Measurements from ENCODE around the gene EFNB1.

The EFNB1 gene

DNA sequence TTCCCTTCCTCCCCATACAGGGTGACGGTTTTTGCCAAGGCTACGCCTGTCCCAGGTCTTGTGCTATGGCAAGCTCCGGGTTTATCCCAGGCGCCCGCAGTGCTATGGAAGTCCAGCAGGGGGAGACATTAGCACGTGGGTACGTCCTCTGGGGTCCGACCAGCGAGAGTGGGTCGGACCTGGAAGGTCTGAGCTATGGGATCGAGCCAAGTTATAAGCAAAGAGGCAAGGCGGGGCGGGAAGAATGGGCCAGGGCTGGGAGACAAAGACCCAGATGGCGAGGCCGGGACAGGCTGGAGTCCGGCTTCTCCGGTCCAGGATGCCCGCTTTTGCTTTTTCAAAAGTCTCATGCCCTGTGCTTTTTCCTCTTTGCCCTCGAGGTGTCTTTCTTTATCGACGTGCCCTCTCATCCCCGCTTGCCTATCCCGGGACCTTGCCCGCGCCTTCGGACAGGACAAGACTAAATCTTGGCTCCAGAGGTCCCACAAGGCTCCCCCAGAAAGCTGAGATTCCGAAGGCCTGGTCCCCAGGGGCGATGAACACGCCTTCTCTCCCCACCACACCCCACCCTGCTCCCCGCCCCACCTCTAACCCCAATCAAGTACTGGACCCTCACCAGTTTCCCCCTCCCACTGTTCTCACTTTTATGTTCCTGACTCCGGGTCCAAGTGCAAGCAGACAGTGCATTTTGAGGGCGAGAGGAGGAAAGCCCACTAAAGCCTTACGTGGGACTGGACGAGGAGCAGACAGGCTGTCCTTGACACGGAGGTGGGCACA is 785 bp upstream of the EFNB1 start:
- peak; percentile 61 for DNase-seq

DNA sequence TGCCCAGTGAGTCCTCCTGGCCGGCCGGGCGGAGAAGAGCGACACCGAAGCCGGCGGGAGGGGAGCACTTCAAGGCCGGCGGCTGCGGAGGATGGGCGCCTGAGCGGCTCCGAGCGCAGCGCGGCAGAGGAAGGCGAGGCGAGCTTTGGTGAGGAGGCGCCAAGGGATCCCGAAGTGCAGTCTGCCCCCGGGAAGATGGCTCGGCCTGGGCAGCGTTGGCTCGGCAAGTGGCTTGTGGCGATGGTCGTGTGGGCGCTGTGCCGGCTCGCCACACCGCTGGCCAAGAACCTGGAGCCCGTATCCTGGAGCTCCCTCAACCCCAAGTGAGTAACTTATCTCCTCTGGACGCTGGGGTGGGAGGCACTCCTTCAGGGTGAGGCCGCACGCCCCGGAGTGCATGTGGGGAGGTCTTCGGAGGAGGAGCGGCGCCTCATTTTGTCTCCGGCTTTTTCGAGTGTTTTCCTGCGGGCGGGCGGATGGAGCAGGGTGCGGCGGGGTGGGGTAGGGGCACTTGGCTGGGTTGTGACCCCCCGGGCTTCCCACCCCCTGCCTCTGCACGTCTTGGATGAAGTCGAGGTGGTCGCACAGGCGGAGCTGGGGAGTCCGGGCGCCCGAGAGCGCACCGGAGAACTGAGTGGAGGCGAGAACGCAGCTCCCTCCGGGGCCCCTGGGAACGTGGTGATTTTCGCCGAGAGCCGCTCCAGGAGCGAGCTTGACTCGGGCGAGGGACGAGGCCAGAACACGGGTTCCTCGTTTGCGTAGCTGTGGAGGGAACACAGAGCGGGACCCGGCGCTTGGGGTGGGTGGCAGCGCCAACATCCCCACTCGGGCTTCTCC is 979 bp downstream of the EFNB1 start:
- DNase-seq, result no peak

DNA sequence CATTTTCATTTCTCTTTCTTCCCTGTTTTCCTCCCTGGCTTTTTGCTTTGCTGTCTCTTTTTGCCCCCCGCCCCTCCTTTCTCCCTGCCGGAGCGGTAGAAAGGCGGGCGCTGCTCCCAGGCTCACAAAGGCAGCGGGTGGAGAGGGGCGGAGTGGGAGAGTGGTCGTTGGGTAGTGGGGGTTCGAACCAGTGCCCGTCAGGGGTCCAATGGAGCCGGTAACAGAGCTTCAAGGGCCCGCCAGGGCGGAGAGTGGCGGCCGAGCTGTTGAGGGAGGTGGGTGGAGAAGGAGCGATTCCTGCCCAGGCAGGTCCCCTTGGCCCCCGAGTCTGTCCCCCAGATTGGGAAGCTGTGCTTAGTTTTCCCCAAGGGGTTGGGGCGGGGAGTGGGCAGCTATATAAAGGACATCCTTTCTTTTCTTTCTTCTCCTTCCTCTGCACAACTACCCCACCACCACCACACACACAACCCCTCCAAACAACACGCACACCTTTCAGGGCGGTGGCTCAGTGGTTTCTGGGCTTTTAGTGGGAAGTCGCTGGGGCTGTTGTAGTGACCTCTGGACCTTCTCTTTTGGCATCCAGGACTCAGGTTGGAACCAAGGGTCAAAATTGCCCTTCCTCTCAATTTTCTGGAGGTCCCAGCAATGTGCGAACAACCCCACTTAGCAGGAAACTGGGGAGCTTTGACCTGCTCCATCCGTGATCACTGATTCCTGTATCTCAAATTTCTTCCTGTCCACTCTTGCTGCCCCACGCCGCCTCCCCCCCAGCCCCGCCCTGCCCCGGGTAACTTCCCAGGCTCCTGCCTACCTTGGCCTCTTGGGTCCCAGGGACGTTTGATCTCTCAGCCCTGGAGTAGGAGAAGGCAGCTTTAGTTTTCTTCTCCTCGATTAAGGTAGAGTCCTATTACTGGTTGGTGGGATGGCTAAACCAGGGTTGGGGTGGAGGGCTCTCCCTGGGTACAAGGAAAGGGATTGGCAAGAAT is 1.9 kb downstream of the EFNB1 start:
- no peak for DNase-seq

DNA sequence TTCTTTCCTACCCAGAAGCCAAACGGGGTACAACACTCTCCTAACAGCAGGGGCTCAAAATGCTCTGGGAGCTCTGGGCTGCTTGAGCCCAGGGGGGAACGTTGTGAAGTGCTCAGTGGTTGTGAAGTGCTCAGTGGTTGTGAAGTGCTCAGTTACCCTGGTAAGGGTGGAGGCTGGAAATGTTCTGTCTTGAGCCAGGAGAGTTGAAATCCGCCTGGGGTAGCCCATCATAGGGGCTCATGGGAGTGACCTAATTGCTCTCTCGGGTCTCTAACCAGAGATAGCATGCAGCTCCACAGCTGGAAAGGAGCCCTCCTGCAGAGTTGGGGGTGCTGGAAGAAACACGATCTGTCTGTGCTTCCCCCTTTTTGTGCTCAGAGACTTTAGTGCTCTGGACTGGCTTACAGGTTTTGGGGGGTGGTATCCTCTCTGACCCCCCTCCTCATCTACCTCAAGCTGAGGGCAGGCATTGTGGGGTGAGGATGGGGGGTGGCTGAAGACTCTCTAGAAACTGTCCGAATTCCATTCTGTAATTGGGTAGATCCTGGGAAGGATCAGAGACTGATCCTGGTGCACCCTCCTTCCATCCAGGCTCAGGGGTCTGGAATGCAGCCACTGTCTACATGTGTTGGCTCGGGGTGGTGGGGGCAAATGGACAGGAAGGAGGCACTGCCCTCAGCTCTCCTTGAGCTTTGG is 2.7 kb downstream of the EFNB1 start:
- DNase-seq, result no peak

DNA sequence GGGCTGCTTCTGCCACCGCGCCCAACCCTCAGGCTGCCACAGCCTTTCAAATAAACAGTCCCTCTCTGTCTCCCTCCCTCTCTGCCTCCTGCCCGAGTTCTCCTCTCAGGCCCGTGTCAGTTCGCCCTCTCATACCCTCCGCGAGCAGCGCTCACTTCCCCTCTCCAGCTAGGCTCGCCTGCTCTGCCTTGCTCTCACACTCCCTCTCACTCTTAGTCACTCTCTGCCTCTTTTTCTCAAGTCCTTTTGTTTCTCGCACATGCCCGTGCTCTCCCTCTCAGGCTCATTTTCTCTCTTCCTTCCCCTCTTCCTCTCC is 3.2 kb downstream of the EFNB1 start:
- DNase-seq, result no peak

DNA sequence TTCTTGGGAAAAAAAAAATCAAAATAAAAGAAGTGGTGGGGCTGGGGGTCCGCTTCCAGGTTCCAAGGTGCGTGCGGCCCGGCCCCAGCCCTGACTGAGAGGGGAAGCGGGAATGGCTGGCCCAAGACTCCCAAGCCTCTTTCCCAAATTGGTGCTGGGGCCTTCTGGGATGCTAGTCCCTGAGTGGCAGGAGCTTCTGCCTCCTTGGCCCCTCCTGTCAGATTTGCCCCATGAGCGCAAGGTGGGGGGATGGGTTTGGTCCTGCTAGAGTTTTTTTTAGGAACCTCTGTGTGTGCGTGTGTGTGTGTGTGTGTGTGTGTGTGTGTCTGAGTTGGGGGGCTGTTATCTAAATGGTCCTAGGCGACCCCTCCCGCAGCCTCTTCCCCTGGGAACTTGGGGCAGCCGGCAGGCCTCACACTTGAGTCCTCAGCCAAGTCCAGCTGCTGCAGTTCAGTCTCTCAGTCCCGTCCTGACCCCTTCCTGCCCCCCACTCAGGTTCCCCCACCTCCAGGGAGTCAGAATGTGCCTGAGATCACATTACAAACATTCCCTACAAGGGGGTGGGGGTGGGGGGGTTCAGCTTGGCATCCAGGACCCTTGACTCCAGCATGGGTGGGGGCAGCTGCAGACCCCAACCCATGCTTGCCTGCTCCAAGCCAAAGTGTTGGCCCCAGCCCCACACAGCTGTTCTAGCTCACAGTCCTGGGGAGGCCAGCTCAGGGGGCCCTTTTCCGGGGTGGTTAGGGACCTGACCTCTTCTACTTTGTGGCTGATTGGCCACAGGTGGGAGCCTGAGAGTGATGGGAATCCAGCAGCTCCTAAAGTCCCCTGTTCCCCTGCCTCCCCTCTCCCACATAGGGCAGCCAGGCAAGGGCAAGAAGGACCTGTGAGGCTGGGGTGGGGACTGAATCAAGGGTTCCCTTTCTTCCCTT is 4.0 kb downstream of the EFNB1 start:
- DNase-seq, result no peak

DNA sequence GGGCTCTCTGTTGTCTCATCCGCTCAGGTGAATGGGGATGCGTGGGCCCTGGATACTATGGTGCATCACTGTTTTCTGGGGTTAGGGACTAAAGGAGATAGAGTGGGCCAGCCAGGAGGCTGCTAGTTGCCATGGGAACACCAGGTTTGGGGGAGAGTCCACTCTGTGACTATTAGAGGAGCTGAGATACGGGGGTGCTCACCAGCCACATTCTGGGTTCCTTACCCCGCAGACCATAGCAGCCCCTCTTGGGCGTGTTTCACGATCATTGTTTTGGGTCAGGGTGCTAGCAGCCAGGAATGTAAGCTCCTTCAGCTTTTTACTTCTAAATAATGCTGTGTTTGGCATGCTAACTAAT is 4.6 kb downstream of the EFNB1 start:
- DNase-seq, result no peak

DNA sequence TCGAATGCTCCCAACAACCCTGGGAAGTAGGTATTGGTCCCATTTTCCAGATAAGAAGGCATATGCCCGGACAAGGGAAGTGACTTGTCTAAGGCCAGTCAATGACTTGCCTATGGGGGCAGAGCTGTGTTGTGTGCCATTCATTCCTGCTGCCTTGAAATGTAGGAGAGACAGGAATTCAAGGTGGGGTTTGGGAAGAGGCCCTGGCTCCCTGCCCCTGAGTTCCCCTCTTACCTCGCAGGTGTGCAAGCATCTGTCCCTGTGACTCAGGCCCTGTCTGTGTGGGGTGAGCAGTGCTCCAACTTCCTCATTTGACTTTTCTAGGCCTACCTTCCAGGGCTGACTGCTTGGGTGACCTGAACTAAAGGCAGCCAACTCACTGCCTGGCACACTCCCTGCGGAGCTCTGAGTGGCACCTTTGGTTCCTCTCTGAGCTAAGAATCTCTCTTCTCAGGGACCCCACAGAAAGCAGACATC is 5.1 kb downstream of the EFNB1 start:
- DNase-seq, result no peak

DNA sequence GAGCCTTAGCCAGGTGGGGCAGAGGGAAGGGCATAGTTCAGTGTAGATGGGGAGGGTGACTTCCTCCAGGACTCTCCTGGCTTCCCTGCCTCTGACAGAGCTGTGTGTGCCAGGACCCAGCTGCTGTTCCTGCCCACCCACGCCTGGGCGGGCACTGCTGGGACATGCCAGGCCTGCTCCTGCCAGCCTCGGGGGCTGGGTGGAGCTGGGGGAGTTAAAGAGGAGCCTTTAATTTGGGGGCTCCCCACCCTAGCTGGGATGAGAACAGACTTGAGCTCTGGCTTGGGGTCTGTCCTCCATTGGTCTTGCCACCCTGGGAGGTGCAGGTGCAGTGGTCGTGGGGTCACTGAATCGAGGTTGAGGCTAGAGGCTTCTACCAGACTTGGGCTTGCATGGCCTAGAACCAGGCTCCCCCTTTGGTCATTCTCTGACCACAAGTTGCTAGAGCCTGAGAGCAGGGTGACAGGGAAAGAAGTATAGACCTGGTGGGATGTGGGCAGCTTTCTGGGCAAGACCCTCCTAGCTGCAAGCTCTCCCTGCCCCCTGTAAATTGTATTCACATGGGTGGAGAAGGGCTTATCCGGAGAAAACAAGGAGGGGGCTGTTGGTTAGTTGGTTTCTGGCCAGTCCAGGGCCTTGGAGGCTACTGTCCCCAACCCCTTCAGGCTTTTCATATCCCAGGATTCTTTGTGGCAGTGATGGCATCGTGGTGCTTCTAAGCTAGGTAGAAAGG is 5.7 kb downstream of the EFNB1 start:
- DNase-seq, result no peak

DNA sequence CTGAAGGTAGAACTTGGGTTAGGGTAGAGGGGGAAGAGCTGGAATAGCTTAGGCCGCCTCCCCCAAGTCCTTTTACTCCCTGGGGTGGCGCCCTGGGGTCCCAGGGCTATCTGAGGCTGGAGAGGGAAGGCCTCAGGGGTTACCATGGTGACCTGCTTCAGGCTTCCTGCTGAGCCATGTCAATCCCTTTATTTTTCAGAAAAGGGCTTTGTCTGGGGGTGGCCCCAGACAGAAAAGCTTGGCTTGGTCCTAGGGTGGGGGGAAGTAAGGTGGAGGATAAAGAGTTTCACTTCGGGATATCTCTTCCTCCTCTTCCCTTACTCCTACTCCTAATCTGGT is 6.3 kb downstream of the EFNB1 start:
- no peak for DNase-seq

DNA sequence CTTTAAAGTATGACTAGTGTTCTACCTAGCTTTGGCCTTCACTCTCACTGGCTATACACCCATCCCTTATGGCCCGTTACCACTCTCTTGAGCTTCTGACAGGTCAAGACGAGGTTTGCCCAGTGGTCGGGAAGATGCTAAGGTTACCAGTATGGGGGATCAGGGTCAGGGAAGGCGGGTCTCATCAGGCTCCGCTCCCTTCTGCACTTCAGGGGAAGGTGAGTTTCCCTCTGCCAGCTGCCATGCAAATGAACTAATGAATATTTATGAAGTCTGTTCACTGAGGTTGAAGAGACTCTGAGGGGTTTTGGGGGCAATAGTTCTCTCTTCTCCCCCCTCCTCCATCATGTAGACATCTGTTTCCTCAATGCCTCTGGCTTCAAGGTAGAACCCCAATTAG is 6.6 kb downstream of the EFNB1 start:
- no peak for DNase-seq

DNA sequence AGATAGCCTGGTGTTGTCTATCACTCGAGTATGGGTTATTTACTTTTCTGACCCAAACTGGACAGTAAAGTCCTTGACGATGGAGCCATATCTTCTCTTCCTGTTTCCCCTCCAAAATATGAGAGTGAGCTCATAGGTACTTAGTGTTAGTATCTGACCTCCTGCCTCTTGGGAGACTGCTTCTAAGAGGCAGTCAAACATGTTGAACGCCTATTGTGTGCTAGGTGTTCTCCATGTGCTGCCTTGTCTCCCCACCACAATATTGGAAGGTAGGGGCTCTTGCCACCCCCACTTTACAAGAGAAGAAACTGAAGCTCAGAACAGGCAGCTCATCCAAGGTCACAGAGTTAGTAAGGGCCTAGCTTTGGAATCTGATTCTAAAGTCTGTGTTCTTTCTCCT is 8.3 kb downstream of the EFNB1 start:
- no peak for DNase-seq

DNA sequence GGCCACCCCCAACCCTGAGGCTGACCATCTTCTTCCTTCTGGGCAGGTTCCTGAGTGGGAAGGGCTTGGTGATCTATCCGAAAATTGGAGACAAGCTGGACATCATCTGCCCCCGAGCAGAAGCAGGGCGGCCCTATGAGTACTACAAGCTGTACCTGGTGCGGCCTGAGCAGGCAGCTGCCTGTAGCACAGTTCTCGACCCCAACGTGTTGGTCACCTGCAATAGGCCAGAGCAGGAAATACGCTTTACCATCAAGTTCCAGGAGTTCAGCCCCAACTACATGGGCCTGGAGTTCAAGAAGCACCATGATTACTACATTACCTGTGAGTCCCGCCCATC is 9.7 kb downstream of the EFNB1 start:
- DNase-seq, result no peak

DNA sequence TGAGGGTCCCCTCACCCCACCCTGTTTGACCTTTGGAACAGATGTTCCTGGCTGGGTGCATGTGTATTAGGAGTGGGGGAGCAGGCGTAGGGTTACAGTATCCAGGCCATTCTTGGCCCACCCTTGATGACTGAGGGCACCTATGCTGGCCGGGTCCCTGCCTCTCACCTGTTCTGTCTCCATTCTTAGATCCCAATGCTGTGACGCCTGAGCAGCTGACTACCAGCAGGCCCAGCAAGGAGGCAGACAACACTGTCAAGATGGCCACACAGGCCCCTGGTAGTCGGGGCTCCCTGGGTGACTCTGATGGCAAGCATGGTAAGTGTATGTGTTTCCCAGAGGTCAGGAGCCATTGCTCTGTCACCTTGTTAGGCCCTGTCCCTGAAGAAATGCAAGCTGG is 10.9 kb downstream of the EFNB1 start:
- DNase-seq, result no peak

DNA sequence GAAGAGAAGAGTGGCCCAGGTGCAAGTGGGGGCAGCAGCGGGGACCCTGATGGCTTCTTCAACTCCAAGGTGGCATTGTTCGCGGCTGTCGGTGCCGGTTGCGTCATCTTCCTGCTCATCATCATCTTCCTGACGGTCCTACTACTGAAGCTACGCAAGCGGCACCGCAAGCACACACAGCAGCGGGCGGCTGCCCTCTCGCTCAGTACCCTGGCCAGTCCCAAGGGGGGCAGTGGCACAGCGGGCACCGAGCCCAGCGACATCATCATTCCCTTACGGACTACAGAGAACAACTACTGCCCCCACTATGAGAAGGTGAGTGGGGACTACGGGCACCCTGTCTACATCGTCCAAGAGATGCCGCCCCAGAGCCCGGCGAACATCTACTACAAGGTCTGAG is 11.4 kb downstream of the EFNB1 start:
- no peak for DNase-seq

DNA sequence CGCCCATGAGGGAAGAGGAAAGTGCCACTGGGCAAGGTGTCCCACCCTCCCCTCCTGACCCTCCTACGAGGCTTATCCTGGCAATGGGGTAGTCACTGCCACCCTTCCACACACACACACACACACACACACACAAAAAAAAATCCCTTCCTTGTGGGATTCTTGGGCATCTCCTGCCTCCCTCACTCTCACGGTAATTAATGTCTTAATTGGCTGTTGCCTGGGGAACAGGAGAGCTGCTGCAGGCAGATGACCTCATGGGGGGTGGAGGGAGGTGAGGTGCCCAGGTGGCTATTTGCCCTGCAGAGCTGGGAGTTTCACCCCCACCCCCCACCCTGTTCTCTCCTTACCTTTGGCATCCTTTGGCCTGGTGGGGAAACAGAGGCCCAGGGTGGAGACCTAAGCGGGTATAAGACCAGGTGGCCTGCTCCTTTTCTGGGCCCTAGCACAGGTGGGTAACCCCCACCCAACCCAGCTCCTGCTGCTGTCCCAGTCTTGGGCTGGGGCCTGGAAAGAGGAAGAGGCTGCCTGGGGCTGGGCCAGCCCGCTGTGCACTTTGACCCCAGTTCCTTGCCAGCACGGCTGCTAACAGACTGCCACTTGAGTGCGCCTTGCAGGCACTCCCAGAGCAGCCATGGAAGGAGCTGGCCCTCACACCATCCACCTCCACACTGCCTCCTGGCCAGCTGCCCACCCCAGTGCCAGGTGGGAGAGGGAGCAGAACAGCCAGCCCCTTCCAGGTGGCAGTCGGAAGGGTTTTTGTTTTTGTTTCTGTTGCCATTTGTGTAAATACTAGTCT is 12.6 kb downstream of the EFNB1 start:
- DNase-seq, result no peak

DNA sequence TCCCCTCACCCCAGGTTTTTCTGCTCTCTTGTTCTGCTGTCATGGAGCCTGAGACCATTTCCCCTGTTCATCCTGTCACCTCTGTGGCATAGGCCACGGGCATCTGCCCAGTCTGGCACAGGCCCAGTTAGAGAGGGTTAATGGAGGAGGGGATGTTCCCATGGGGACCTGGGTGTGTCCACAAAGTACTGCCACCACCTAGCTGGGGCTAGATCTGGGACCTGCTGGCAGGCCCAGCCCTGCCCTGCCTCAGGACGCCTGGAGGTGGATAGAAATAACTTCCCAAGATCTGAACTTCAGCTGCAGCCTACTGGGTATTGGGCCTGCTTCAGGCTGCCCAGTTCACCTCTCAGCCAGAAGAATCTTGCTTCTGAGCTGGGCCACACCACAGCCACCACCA is 13.5 kb downstream of the EFNB1 start:
- no peak for DNase-seq

DNA sequence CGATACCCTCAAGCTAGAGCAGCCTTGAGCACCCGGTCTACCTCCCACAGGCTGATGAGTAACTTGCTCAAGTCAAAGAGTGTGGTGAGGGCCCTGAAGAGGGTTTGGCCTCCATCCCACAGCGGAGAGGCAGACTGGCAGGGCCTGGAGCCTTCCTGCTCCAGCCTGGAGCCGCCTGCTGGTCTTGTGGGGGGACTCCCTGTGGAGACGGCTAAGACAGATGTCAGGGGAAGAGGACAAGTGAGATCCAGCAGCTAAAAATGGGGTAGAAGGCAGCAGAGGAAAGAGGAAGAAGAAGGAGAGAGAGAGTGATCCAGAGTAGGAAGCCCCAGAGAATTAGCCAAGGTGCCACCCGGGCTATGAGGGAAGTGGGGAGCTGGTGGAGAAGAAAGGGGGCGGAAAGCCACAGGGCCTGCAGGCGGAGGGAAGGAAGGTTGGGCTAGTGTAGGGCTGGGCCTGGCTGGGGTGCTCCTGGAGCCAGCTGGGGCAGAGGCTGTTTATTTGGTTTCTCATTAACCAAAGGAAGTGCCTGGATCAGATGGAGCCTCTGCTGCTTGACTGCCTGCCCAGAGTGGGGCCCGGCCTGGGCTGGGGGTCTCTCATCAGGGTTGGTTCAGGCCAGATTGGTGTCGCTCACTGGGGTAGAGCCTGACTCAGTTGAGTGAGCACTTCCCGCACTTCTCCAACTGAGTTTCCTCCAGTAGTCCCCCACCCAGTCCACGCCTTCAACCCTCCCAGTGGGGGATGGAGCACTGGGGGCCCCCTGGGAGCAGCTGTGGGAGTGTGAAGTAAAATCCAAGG is 14.2 kb downstream of the EFNB1 start:
- no peak for DNase-seq

DNA sequence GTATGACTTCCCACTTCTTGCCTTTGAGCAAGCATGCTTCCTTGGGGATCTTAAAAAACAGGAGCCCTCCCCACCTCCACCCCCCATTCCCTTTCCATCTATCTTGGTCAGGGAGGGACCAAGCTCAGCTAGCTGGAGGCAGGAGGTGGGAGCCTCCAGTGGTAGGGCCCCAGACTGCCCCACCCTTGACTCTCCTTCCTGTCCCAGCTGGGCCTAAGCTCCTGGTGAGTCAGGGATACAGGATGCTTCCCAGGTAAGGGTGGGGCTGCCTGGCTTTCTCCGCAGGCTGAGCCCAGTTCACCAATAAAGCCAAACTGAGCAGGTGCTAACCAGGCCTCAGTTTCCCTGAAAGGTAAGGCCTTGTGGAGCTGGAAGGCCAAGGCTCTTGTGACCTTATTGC is 15.2 kb downstream of the EFNB1 start:
- no peak for DNase-seq
